Astrocyte of the hippocampus (primary cell): Measurements from ENCODE around the gene CIAO3.

Experiments used
- DNase-seq: peaks from one replicate; pipeline ENCODE4 v3.0.0; 2011; ENCODE audit warnings: low read depth, low spot score

The CIAO3 gene

GRCh38 chr16:740764-741505 is at the start of gene CIAO3:
Gene CIAO3 (minus strand): TSS chr16:740997. CDS start chr16:740985, 12 bp downstream.
- DNase-seq, result peak; percentile 97

- no peak for DNase-seq
These were observed 49.3 kb upstream of the CIAO3 start for GRCh38 chr16:790086-790485.

GRCh38 chr16:789191-789850 is 48.5 kb upstream of the CIAO3 start:
- no peak for DNase-seq

DNA sequence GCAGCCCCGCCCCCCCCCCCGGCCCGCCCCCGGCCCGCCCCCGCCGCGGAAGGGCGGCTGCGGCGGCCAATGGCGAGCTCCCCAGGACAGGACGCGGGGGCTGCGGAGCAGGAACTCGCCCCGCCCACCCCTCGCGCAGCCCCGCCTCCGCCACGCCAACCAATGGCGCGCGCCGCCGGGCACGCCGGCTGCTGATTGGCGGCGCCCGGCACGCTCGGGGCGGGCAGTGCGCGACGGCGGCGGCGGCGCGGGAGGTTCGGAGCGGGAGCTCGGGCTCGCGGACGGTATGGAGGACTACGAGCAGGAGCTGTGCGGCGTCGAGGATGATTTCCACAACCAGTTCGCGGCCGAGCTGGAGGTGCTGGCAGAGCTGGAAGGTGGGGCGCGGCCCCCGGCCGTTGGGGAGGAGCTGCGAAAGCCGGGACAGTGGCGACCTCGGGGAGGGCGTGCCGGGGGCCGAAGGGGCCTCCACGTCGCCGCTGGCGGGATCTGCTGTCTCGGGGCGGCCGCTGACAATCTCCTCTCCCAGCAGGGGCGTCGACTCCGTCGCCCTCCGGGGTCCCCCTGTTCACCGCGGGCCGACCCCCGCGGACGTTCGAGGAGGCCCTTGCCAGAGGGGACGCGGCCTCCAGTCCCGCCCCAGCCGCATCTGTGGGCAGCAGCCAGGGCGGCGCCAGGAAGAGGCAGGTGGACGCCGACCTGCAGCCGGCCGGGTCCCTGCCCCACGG is 47.8 kb upstream of the CIAO3 start, which contains the start of gene CHTF18:
CHTF18 (plus strand) TSS at position 222 of the 728 bp plus-strand sequence; CDS start at position 287, 65 bp downstream.
- DNase-seq, result peak; percentile 98

DNA sequence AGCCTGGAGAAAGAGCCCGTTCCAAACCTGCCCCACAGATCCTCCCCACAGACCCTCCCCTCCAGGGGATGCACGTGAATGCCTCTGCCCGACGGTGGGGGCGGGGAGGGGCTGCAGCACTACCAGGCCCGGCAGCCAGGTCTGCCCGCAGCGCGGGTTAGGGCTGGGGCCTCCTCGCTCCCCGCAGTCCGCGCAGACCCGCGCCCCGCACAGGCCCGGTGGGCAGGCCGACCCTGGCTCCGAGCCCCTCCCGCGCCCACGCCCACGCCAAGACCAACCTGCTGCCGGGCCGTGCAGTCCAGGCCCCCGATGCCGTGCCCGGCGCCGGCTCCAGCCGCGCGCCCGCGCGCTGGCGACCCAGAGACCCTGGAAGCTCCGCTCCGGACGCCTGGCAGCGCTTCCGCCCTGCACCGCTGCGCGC is 47.2 kb upstream of the CIAO3 start, which contains the start of gene RPUSD1:
RPUSD1 (minus strand) TSS at position 404 of the 421 bp plus-strand sequence. CDS start 644 bp downstream, outside the sequence.
- no peak for DNase-seq

DNA sequence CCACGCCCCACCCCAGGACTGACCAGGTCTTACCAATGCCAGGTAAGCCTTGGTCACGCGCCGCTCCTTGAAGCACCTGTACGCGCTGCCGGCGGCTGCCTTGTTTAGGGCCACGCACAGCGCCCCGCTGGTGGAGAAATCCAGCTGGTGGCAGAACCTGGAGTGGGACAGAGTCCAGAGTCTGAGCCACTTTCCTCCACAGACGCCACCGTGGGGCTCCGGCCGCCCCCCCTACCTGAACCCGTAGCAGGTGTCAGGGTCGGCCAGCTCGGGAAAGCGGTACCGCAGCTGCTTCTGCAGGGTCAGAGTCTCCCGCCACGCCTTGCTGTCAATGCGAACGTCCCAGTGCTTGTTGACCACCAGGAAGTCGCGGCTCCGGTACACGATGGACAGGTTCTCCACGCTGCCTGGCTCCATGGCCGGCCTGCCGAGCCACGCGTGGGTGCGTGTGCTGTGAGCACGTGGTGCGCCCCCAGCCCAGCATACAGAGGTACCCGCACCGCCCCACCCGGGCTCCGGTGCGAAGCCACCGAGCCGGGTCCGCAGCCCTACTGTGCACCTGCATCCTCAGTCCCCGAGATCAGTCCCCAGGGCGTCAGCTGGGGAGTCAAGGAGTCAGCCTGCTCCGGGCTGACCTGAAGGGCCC is 46.6 kb upstream of the CIAO3 start:
- DNase-seq, result no peak

- peak; percentile 83 for DNase-seq
These were observed 45.1 kb upstream of the CIAO3 start for GRCh38 chr16:785563-786535.

GRCh38 chr16:784431-784830 is 43.6 kb upstream of the CIAO3 start:
- no peak for DNase-seq

DNA sequence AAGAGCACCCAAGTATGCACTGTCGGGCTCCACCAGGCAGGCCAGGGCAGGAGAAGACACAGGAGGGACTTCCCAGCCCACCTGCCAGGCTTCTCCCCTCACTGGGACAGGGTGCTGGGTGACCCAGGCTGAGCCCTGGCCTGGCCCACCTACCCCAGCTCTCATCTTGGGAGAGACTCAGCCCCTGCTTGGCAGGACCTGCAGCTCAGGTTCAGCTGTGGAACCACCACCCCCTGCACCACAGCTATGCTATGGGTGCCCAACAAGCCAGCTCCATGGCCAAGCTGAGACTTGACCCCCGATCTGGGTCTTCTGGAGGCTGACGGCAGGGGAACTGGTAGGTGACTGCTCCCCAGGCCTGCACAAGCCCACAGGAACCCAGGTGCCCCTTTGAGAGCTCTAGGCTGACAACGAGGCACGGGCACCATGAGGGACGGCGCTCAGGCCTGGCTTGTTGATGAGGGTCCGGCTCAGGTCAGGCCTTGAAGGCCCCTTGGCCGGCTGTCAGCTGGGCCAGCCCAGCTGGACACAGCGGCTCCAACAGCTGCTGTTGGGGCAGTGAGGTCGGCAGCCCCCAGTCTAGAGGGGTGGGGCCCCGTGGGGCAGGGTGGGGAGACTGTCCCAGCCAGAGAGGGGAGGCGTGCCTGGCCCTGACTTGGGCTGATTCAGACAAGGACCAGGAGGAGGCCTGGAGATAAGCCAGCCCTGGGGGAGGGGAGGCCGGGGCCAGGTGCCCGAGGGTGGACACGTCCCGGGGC is 42.8 kb upstream of the CIAO3 start:
- no peak for DNase-seq

- no peak for DNase-seq
These were observed 42.1 kb upstream of the CIAO3 start for GRCh38 chr16:782766-783403.

DNA sequence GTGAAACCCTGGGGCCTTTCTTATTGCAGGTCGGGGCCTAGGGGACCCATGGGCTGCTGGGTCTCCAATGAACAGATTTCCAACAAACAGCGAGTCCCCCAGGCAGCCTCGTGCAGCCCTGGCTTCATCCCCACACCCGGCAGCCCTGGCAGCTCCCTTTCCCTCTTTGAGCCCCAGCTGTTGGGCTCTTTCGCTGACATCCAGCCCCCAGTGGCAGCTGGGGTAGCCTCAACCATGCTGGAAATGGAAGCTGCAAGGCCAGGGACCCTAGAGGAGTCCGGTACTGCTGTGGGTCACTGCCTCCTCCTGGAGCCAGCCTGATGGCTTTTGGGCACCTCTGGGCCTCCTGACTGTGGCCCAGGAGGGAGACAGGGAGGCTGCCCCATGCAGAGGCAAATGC is 41.5 kb upstream of the CIAO3 start:
- DNase-seq, result no peak

DNA sequence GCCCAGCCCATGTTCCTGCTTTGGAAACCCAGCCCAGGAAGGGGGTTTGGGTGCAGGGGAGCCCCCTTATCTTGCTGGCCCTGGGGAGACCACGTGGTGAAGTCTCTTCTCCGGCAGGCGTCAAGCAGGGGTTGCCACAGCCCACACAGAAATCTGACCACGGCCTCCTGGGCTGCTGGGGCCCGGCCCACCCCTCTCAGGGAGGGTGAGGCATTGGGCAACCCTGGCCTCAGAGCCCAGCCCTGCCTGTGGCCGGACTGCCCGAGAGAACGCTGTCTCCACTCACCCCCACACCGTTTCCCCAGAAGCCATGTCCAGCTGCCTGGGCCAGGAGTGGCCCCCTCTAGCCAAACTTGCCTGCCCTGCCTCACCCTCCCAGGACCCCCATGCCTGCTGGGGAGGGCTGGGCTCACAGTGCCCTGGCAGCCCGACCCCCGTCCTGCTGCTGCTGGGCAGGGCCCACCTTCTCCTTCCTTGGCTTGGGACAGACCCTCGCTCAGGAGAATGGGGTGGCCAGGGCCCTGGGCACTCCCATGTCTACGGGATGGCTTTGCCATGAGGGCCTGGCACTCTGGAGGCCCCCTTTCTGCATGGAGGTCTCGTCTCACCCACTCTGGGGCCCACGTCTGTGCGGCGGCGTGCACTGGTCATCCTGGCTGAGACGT is 40.7 kb upstream of the CIAO3 start:
- no peak for DNase-seq

DNA sequence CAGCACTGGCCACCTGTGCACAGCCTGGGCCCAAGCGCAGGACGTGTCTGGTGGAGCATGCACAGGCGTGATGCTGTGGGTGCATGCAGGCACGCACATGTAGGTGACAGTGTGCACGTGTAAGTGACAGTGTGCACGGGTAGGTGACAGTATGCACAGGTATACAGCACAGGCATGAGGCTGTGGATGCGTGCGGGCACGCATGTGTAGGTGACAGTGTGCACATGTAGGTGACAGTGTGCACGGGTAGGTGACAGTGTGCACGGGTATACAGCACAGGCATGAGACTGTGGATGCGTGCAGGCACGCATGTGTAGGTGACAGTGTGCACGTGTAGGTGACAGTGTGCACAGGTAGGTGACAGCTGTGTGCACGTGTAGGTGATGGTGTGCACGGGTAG is 39.5 kb upstream of the CIAO3 start:
- DNase-seq, result no peak

DNA sequence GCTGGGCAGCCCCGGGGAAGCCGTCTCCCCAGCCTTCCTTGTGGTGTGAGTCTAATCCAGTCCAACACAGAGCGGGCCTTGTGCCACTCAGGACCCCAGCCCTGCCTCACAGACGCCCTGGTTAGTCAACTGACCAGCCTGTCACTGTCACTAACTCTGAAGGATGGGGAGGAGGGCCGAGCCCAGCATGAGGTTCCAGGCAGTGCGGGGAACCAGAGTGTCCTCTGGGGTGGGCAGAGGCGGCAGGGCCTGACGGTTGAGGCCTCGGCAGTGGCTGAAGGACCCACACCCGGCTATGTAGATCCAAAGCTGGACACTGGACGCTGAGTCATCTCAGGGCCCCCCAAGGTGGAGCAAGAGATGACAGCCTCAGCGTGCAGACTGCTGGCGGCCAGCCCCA is 38.8 kb upstream of the CIAO3 start:
- no peak for DNase-seq

DNA sequence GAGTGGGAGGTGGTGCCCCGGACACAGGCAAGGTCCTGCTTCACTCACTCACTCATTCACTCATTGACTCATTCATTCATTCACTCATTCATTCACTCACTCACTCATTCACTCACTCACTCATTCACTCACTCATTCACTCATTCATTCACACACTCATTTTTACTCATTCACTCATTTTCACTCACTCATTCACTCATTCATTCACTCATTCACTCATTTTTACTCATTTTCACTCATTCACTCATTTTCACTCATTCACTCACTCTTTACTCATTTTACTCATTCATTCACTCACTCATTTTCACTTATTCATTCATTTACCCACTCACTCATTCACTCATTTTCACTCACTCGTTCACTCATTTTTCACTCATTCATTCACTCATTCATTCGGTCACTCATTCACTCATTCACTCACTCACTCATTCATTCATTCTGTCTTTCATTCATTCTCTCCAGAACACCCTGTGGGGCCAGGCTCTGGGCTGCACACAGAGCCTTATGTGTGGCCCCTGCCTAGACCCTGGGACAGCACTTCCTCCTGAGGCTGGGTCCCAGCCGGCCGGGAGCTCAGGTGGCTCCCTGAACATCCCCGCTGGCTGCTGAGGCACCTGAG is 38.2 kb upstream of the CIAO3 start:
- no peak for DNase-seq

- DNase-seq, result no peak
These were observed 37.6 kb upstream of the CIAO3 start for GRCh38 chr16:778447-778846.

- DNase-seq, result peak; percentile 48
These were observed 37.0 kb upstream of the CIAO3 start for GRCh38 chr16:777826-778225.

DNA sequence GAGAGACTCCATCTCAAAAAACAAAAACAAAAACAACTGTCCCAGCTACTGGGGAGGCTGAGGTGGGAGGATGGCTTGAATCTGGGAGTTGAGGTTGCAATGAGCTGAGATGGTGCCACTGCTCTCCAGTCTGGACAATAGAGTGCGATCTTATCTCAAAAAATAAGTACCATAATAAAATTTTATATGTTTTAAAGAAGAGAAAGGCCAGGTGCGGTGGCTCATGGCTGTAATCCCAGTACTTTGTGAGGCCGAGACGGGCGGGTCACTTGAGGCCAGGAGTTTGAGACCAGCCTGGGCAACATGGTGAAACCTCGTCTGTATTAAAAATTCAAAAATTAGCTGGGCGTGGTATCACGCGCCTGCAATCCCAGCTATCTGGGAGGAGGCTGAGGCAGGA is 36.0 kb upstream of the CIAO3 start:
- DNase-seq, result no peak
